Dendritic cell treated with granulocyte-macrophage colony-stimulating factor and Interleukin-4, amounts not matched to agents 40 ng/mL and 50 ng/mL, for 4 days (primary cell): Measurements from ENCODE around the gene SNAI3.

Source experiments
- H3K27ac Mint-ChIP-seq: one replicate; pipeline ENCODE4 v1.8.0; 2022; ENCODE audit warnings: mild to moderate bottlenecking, mixed read lengths
- H3K27me3 Mint-ChIP-seq: one replicate; pipeline ENCODE4 v1.8.0; 2022; ENCODE audit warnings: mild to moderate bottlenecking, mixed read lengths
- H3K36me3 Mint-ChIP-seq: one replicate; pipeline ENCODE4 v1.8.0; 2022; ENCODE audit warnings: low read depth, mixed read lengths
- H3K4me1 Mint-ChIP-seq: one replicate; pipeline ENCODE4 v1.8.0; 2022; ENCODE audit warnings: low read depth, mixed read lengths
- H3K4me3 Mint-ChIP-seq: one replicate; pipeline ENCODE4 v1.8.0; 2022; ENCODE audit warnings: mild to moderate bottlenecking, moderate library complexity, mixed read lengths
- H3K9me3 Mint-ChIP-seq: one replicate; pipeline ENCODE4 v1.8.0; 2022; ENCODE audit warnings: mixed read lengths
- intact Hi-C: fragments of 100-400 bp; cut with micrococcal nuclease; formaldehyde crosslinking; loops from one replicate; pipeline ENCODE4 v1.15.0; 2022

SNAI3 gene

DNA sequence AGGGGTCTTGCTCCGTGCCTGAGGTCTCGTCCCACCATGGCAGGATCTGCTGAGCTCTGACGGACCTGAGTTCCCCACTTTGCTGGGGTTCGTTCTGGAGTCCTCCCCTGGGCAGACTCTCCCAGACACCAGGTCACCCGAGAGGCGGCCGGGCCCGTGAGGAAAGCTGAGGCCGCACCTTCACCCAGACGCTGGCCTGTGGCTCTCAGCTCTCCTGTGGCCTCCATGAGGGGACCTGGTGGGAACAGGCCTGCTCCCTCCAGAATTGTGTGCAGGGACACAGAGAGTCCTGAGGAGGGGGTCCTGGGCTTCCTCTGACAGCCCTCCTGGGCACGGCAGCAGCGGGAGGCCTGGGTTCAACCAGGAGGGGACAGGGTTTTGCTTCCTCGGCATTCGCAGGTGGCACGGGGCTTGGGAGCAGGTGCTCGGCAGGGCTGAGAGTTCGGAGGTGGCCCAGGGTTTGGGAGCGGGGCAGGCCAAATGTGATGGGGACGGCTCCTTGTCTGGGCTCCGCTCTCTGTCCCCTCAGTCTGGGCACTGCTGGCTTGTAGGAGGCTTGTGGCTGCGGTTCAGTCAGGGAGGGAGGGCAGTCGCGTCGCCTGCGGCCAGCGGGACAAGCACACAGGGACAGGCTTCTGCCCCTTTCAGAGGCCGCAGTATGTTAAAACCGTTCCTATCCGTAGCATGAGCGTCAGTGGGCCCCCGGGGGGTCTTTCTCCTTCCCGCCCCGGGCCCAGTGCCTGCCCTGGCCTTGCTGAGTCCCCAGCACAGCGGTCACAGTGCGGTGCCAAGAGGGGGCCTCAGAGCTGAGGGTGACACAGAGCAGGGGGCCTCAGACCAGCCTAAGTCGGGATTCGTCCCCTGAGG, 8.1 kb upstream of the SNAI3 start:
- H3K4me1 Mint-ChIP-seq = peaks cover 85% of the 10 kb centered on the region
- peak overlapping the region; percentile 69 for H3K27ac Mint-ChIP-seq

DNA sequence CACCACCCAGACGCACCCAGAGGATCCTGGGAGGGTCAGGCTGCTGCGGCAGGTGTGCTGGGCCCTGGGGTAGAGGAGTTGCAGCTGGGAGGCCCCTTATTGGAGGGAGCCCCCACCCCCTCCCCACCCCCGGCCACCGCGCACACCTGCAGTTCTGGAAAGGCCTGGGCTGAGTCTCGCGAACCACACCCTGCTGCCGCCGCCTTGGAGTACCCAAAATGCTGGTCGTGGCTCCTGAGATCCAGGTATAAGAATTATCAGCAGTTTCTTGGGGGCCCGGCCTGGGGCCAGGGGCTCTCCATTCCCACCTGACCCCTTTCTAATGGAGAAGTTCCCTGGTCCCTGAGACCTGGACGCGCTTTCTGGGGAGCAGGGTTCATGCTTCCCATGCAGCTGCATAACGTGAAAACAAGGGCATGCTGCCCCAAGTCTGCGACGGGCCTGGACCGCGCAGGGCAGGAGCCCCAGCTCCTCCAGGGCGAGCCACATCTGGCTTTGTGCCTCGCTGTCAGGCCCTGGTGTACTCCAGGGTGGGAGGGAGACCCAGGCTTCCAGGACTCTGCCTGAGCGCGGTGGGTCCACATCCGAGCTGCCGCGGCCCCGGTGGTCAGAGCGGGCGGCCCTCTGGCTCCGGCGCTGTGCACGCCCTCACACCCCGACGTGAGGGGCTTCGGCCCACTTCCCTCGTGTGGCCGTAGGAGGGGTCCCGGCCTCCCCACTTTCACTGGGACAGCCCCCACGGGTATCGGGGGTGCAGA, 7.3 kb upstream of the SNAI3 start:
- H3K4me3 Mint-ChIP-seq = no peak overlapping the region
- H3K4me1 Mint-ChIP-seq = peaks cover 87% of the 10 kb centered on the region
- intact Hi-C loops = no loop called here

More for the DNA sequence above, 8.1 kb upstream of the SNAI3 start:
- Mint-ChIP-seq H3K4me3 (no peak overlapping the region), H3K9me3 (no peaks in the 10 kb centered on the region), H3K27me3 (peaks cover 1% of the 10 kb centered on the region), H3K36me3 (peaks cover 55% of the 10 kb centered on the region)
- intact Hi-C loops = no loop called here

GRCh38 chr16:88692861-88693260, 6.6 kb upstream of the SNAI3 start:
- Mint-ChIP-seq H3K36me3 (peaks cover 39% of the 10 kb centered on the region), H3K27me3 (peaks cover 9% of the 10 kb centered on the region), H3K4me3 (no peak overlapping the region), H3K4me1 (peaks cover 89% of the 10 kb centered on the region), H3K27ac (peak overlapping the region; percentile 54), H3K9me3 (no peaks in the 10 kb centered on the region)
- intact Hi-C loops = no loop called here

More for the DNA sequence above, 7.3 kb upstream of the SNAI3 start:
- H3K27ac Mint-ChIP-seq = peak overlapping the region; percentile 69
- H3K9me3 Mint-ChIP-seq = no peaks in the 10 kb centered on the region
- H3K36me3 Mint-ChIP-seq = peaks cover 47% of the 10 kb centered on the region
- H3K27me3 Mint-ChIP-seq = peaks cover 7% of the 10 kb centered on the region

DNA sequence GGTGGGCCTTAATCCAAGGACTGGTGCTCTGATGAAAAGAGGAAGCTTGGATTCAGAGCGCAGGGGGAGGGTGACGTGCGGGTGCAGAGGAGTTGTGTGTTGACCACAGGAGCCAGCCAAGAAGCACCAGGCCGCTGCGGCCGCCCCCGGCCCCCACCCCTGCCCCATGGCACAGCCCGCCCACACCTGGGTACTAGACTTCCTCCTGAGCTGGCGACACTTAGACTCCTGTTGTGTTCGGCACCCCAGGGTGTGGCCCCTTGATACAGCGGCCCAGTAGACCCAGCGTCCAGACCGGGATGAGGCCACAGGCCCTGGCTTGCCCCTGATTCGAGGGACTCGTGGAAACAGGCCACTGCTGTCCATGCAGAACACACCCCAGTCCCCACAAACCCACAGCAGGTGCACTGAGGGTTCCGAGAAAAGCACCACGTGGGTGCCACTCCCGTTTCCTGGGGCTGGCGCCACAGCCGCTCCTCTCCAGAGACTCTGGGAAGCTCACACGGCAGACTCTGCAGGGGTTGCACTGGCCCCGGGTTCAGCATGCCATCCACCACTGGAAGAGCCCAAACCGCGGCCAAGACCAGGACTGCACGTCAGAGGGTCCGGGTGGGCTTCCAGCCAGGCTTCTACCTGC, 5.7 kb upstream of the SNAI3 start:
- Mint-ChIP-seq H3K9me3 (no peaks in the 10 kb centered on the region), H3K27ac (peak overlapping the region; percentile 54), H3K27me3 (peaks cover 9% of the 10 kb centered on the region), H3K36me3 (peaks cover 31% of the 10 kb centered on the region), H3K4me1 (peaks cover 90% of the 10 kb centered on the region), H3K4me3 (peak overlapping the region; percentile 17)
- intact Hi-C loops = no loop called here

DNA sequence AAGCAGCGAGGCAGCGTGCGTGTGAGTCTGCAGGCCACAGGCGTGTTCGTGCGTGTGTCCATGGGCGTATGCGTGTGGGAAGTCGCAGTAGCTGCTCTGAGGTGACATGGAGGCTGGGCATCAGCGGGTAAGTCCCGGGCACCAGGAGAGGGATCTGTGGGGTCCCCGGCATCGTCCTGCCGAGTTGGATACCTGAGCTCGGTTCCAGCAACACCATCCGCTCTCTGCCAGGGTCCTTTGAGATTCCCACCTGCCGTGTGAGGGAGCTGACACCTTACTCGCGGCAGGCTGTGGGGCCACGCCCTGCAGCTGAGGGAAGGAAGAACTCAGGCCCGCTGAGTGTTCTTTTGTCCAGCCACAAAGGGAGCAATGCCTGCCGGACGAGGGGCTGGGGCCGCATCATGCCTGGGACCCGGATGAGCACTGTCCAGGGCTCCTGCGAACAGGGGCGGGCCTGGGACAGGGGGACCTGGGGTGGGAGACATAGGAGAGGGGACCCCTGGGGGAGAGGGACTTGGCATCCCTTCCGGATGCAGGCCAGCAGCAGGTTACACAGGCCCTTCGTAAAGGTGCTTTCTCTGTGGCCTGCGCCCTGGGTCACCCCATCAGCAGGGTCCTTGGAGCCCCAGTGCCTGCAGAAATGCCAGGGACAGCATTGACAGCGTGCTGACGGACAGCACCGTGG, 5.0 kb upstream of the SNAI3 start:
- H3K27ac Mint-ChIP-seq = peak overlapping the region; percentile 54

GRCh38 chr16:88690341-88691128, 4.2 kb upstream of the SNAI3 start:
- Mint-ChIP-seq H3K9me3 (no peaks in the 10 kb centered on the region), H3K36me3 (peaks cover 16% of the 10 kb centered on the region), H3K4me1 (peaks cover 87% of the 10 kb centered on the region), H3K27me3 (peaks cover 9% of the 10 kb centered on the region), H3K27ac (peak overlapping the region; percentile 54), H3K4me3 (peak overlapping the region; percentile 20)
- intact Hi-C loops = no loop called here

More for the DNA sequence above, 5.0 kb upstream of the SNAI3 start:
- peaks cover 9% of the 10 kb centered on the region for H3K27me3 Mint-ChIP-seq
- H3K4me1 Mint-ChIP-seq = peaks cover 95% of the 10 kb centered on the region
- no peaks in the 10 kb centered on the region for H3K9me3 Mint-ChIP-seq
- H3K36me3 Mint-ChIP-seq = peaks cover 24% of the 10 kb centered on the region
- intact Hi-C loops = no loop called here
- peak overlapping the region; percentile 40 for H3K4me3 Mint-ChIP-seq

DNA sequence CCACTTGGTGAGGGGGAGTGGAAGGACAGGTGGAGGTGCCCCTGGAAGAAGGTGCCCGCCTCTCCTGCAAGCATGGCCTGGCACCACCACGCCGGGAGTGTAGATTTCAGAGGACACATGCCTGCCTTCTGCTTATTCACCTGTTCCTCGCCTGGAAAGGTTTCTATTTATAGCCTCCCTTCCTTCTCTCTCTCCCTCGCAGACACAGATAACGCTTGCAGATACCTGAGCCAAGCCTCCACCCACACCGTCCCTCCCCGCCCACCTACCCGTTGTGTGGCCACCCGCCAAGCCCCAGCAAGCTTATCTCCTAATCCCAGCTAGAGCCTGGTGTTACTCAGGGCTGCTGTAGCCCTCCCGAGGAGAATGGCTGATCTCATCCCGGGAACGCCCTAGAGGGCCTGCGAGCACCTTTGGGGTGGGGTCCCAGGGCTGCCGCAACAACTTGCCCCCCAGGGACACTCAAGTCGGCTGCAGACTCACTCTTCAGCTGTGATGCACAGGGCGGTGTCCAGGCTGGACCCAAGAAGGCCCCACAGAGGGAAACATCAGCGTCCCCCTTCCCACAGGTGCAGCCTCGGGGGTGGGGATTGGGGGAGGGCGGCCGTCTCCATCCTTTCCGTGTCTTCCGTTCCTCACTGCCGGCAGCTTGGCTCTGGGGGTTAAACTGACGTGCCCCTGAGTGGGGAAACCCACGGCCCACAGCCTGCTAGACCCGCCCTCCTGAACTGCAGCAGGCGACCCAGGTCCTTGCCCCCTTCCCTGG, 1.9 kb upstream of the SNAI3 start:
- H3K36me3 Mint-ChIP-seq = peaks cover 8% of the 10 kb centered on the region
- peaks cover 7% of the 10 kb centered on the region for H3K27me3 Mint-ChIP-seq
- H3K4me1 Mint-ChIP-seq = peaks cover 82% of the 10 kb centered on the region
- peak overlapping the region; percentile 98 for H3K27ac Mint-ChIP-seq
- intact Hi-C loops = loop anchor here (5.0 to 10.0 kb wide), 2 partner anchors 36 to 53 kb away; partner anchors contain the start of genes CYBA and IL17C
- H3K4me3 Mint-ChIP-seq = no peak overlapping the region
- no peaks in the 10 kb centered on the region for H3K9me3 Mint-ChIP-seq

GRCh38 chr16:88687676-88688012, 1.3 kb upstream of the SNAI3 start:
- H3K27ac Mint-ChIP-seq = peak overlapping the region; percentile 98
- H3K9me3 Mint-ChIP-seq = no peaks in the 10 kb centered on the region
- no peak overlapping the region for H3K4me3 Mint-ChIP-seq
- peaks cover 8% of the 10 kb centered on the region for H3K36me3 Mint-ChIP-seq
- peaks cover 7% of the 10 kb centered on the region for H3K27me3 Mint-ChIP-seq
- intact Hi-C loops = loop anchor here (2.0 to 10.0 kb wide), 3 partner anchors 13 to 53 kb away; partner anchors contain the start of genes CYBA and IL17C
- H3K4me1 Mint-ChIP-seq = peaks cover 82% of the 10 kb centered on the region

GRCh38 chr16:88687254-88687576, 908 bp upstream of the SNAI3 start:
- peaks cover 8% of the 10 kb centered on the region for H3K36me3 Mint-ChIP-seq
- H3K9me3 Mint-ChIP-seq = no peaks in the 10 kb centered on the region
- H3K27me3 Mint-ChIP-seq = peaks cover 7% of the 10 kb centered on the region
- H3K4me1 Mint-ChIP-seq = peaks cover 82% of the 10 kb centered on the region
- intact Hi-C loops = loop anchor here (2.0 to 10.0 kb wide), 3 partner anchors 14 to 52 kb away; partner anchors contain the start of genes CYBA and IL17C
- H3K27ac Mint-ChIP-seq = peak overlapping the region; percentile 98
- peak overlapping the region; percentile 86 for H3K4me3 Mint-ChIP-seq

- peak overlapping the region; percentile 98 for H3K27ac Mint-ChIP-seq
- H3K36me3 Mint-ChIP-seq = peaks cover 17% of the 10 kb centered on the region
- no peaks in the 10 kb centered on the region for H3K9me3 Mint-ChIP-seq
- intact Hi-C loops = loop anchor here (2.0 to 10.0 kb wide), 3 partner anchors 15 to 51 kb away; partner anchors contain the start of genes CYBA and IL17C
- peaks cover 82% of the 10 kb centered on the region for H3K4me1 Mint-ChIP-seq
- peaks cover 7% of the 10 kb centered on the region for H3K27me3 Mint-ChIP-seq
- peak overlapping the region; percentile 86 for H3K4me3 Mint-ChIP-seq
Measured at GRCh38 chr16:88686062-88686438, 257 bp downstream of the SNAI3 start.

GRCh38 chr16:88685156-88686061, 898 bp downstream of the SNAI3 start:
- Mint-ChIP-seq H3K4me3 (peak overlapping the region; percentile 86), H3K9me3 (no peaks in the 10 kb centered on the region), H3K4me1 (peaks cover 82% of the 10 kb centered on the region), H3K36me3 (peaks cover 23% of the 10 kb centered on the region), H3K27ac (peak overlapping the region; percentile 98), H3K27me3 (peaks cover 7% of the 10 kb centered on the region)
- intact Hi-C loops = loop anchor here (2.0 to 10.0 kb wide), 3 partner anchors 15 to 51 kb away; partner anchors contain the start of genes CYBA and IL17C
